Activated CD4-positive, alpha-beta T cell treated with anti-CD3 and anti-CD28 coated beads for 36 hours (primary cell): ENCODE measurements around the gene APCDD1. TPM values are rescaled to one million over a fixed set of nuclear protein-coding genes. Genes with fewer than 3 reads are reported as not detected.

Source experiments
- ATAC-seq: fragments of 200-7000 bp; cut with Tn5 transposase; one replicate; pipeline ENCODE4 v1.10.0; 2021; ENCODE audit warnings: mild to moderate bottlenecking, moderate library complexity
- CTCF ChIA-PET: fragments of 350-600 bp; sonication (Branson Sonifier 250); formaldehyde crosslinking; loops from one replicate; lab custom pipeline; 2021; ENCODE audit warnings: antibody characterized with exemption; lab: Charles Lee
- POLR2A ChIA-PET: fragments of 350-600 bp; sonication (Branson Sonifier 250); formaldehyde crosslinking; loops from one replicate; lab custom pipeline; 2021; ENCODE audit warnings: antibody characterized with exemption, inconsistent platforms; lab: Charles Lee
- DNase-seq: peaks from one replicate; pipeline ENCODE4 v3.0.0-alpha.2; 2020
- H3K27ac Mint-ChIP-seq: one replicate; pipeline ENCODE4 v1.8.0; 2021; ENCODE audit warnings: mixed read lengths
- H3K27me3 Mint-ChIP-seq: one replicate; pipeline ENCODE4 v1.8.0; 2021; ENCODE audit warnings: mixed read lengths
- H3K36me3 Mint-ChIP-seq: one replicate; pipeline ENCODE4 v1.8.0; 2021; ENCODE audit warnings: low read depth, mixed read lengths
- H3K4me1 Mint-ChIP-seq: one replicate; pipeline ENCODE4 v1.8.0; 2021; ENCODE audit warnings: mixed read lengths
- H3K4me3 Mint-ChIP-seq: one replicate; pipeline ENCODE4 v1.8.0; 2021; ENCODE audit warnings: mild to moderate bottlenecking, moderate library complexity, mixed read lengths
- H3K9me3 Mint-ChIP-seq: one replicate; pipeline ENCODE4 v1.8.0; 2021; ENCODE audit warnings: low read depth, mixed read lengths
- intact Hi-C, 2 experiments: fragments of 100-400 bp; cut with DNase I in 1 of 2; cut with micrococcal nuclease in 1 of 2; formaldehyde crosslinking; loops; one replicate each; pipeline versions ENCODE4 v1.14.2 to v1.15.1; 2022 to 2024; cut with DNase I, micrococcal nuclease
- total RNA-seq, 2 experiments: library from RNA; stranded (reverse); gene quantifications; one replicate each; pipeline ENCODE4 v1.2.3, GENCODE V29; 2021

Gene APCDD1
- total RNA-seq, 2 experiments from 2014 or later, result not detected

- H3K36me3 Mint-ChIP-seq, result no peaks in the 10 kb centered on the region
- H3K27ac Mint-ChIP-seq, result no peak overlapping the region
- no peaks in the 10 kb centered on the region for H3K9me3 Mint-ChIP-seq
- peaks cover 48% of the 10 kb centered on the region for H3K27me3 Mint-ChIP-seq
- intact Hi-C loops, result no loop called here
- no peak overlapping the region for H3K4me3 Mint-ChIP-seq
- DNase-seq, result no peak
- H3K4me1 Mint-ChIP-seq, result peaks cover 4% of the 10 kb centered on the region
- CTCF ChIA-PET, result no interaction called here
- peak; percentile 19 for ATAC-seq
- POLR2A ChIA-PET, result no interaction called here
Measured at GRCh38 chr18:10454681-10455557, 484 bp downstream of the APCDD1 start.

- peaks cover 4% of the 10 kb centered on the region for H3K4me1 Mint-ChIP-seq
- H3K9me3 Mint-ChIP-seq, result no peaks in the 10 kb centered on the region
- ChIA-PET CTCF (no interaction called here), POLR2A (no interaction called here)
- H3K36me3 Mint-ChIP-seq, result no peaks in the 10 kb centered on the region
- no peak overlapping the region for H3K27ac Mint-ChIP-seq
- no peak overlapping the region for H3K4me3 Mint-ChIP-seq
- no peak for DNase-seq
- peaks cover 48% of the 10 kb centered on the region for H3K27me3 Mint-ChIP-seq
- ATAC-seq, result no peak
- intact Hi-C loops, result no loop called here
Measured at GRCh38 chr18:10455726-10456453, 1.5 kb downstream of the APCDD1 start.

- ATAC-seq, result no peak
- Mint-ChIP-seq H3K27me3 (peaks cover 45% of the 10 kb centered on the region), H3K9me3 (no peaks in the 10 kb centered on the region), H3K4me1 (peaks cover 4% of the 10 kb centered on the region), H3K36me3 (no peaks in the 10 kb centered on the region), H3K27ac (no peak overlapping the region), H3K4me3 (no peak overlapping the region)
- POLR2A ChIA-PET, result no interaction called here
- CTCF ChIA-PET, result no interaction called here
- intact Hi-C loops, result no loop called here
- no peak for DNase-seq
Measured at GRCh38 chr18:10456718-10457117, 2.3 kb downstream of the APCDD1 start.

GRCh38 chr18:10457128-10457527 is 2.7 kb downstream of the APCDD1 start:
- Mint-ChIP-seq H3K27me3 (peaks cover 45% of the 10 kb centered on the region), H3K9me3 (no peaks in the 10 kb centered on the region), H3K4me1 (peaks cover 4% of the 10 kb centered on the region), H3K27ac (no peak overlapping the region), H3K4me3 (no peak overlapping the region), H3K36me3 (no peaks in the 10 kb centered on the region)
- no peak for DNase-seq
- POLR2A ChIA-PET, result no interaction called here
- intact Hi-C loops, result no loop called here
- ATAC-seq, result no peak
- CTCF ChIA-PET, result no interaction called here

- ChIA-PET POLR2A (no interaction called here), CTCF (no interaction called here)
- intact Hi-C loops, result no loop called here
- Mint-ChIP-seq H3K4me3 (no peak overlapping the region), H3K27me3 (peaks cover 41% of the 10 kb centered on the region), H3K4me1 (peaks cover 4% of the 10 kb centered on the region), H3K36me3 (no peaks in the 10 kb centered on the region), H3K27ac (no peak overlapping the region), H3K9me3 (peaks cover 2% of the 10 kb centered on the region)
- DNase-seq (no peak), ATAC-seq (no peak)
Measured at GRCh38 chr18:10457767-10458166, 3.3 kb downstream of the APCDD1 start.

GRCh38 chr18:10458691-10459090 is 4.3 kb downstream of the APCDD1 start:
- H3K27ac Mint-ChIP-seq, result no peak overlapping the region
- POLR2A ChIA-PET, result no interaction called here
- peaks cover 4% of the 10 kb centered on the region for H3K4me1 Mint-ChIP-seq
- H3K9me3 Mint-ChIP-seq, result peaks cover 2% of the 10 kb centered on the region
- DNase-seq, result no peak
- peaks cover 35% of the 10 kb centered on the region for H3K27me3 Mint-ChIP-seq
- intact Hi-C loops, result no loop called here
- H3K36me3 Mint-ChIP-seq, result no peaks in the 10 kb centered on the region
- ATAC-seq, result no peak
- CTCF ChIA-PET, result no interaction called here
- H3K4me3 Mint-ChIP-seq, result no peak overlapping the region

- no peak for ATAC-seq
- Mint-ChIP-seq H3K36me3 (no peaks in the 10 kb centered on the region), H3K4me3 (no peak overlapping the region), H3K27me3 (peaks cover 32% of the 10 kb centered on the region), H3K27ac (no peak overlapping the region), H3K4me1 (peaks cover 4% of the 10 kb centered on the region), H3K9me3 (peaks cover 2% of the 10 kb centered on the region)
- CTCF ChIA-PET, result no interaction called here
- intact Hi-C loops, result no loop called here
- no peak for DNase-seq
- POLR2A ChIA-PET, result no interaction called here
Measured at GRCh38 chr18:10459587-10459986, 5.2 kb downstream of the APCDD1 start.

- Mint-ChIP-seq H3K4me3 (no peak overlapping the region), H3K9me3 (peaks cover 2% of the 10 kb centered on the region), H3K4me1 (peaks cover under 1% of the 10 kb centered on the region), H3K27ac (no peak overlapping the region), H3K36me3 (no peaks in the 10 kb centered on the region), H3K27me3 (peaks cover 28% of the 10 kb centered on the region)
- ChIA-PET CTCF (no interaction called here), POLR2A (no interaction called here)
- intact Hi-C loops, result no loop called here
- DNase-seq (no peak), ATAC-seq (no peak)
Measured at GRCh38 chr18:10460414-10461018, 6.1 kb downstream of the APCDD1 start.

GRCh38 chr18:10461989-10462388 is 7.6 kb downstream of the APCDD1 start:
- H3K9me3 Mint-ChIP-seq, result peaks cover 2% of the 10 kb centered on the region
- CTCF ChIA-PET, result interaction anchor here (0.8 kb wide), 1 partner anchor 67 kb away, joined by 3 read pairs; no protein-coding TSS in a partner anchor

GRCh38 chr18:10462597-10462996 is 8.2 kb downstream of the APCDD1 start:
- POLR2A ChIA-PET, result no interaction called here
- CTCF ChIA-PET, result interaction anchor here (0.8 kb wide), 1 partner anchor 67 kb away, joined by 3 read pairs; no protein-coding TSS in a partner anchor
- Mint-ChIP-seq H3K9me3 (peaks cover 2% of the 10 kb centered on the region), H3K36me3 (no peaks in the 10 kb centered on the region), H3K4me1 (no peaks in the 10 kb centered on the region), H3K27me3 (peaks cover 10% of the 10 kb centered on the region), H3K27ac (no peak overlapping the region), H3K4me3 (no peak overlapping the region)
- DNase-seq, result no peak
- intact Hi-C loops, result no loop called here
- no peak for ATAC-seq

More at GRCh38 chr18:10461989-10462388, 7.6 kb downstream of the APCDD1 start:
- DNase-seq, result no peak
- Mint-ChIP-seq H3K4me3 (no peak overlapping the region), H3K36me3 (no peaks in the 10 kb centered on the region), H3K27me3 (peaks cover 14% of the 10 kb centered on the region), H3K27ac (no peak overlapping the region), H3K4me1 (no peaks in the 10 kb centered on the region)
- POLR2A ChIA-PET, result no interaction called here
- no peak for ATAC-seq
- intact Hi-C loops, result no loop called here

GRCh38 chr18:10463096-10463495 is 8.7 kb downstream of the APCDD1 start:
- intact Hi-C loops, result no loop called here
- Mint-ChIP-seq H3K4me3 (no peak overlapping the region), H3K27me3 (peaks cover 8% of the 10 kb centered on the region), H3K36me3 (no peaks in the 10 kb centered on the region), H3K9me3 (peaks cover 2% of the 10 kb centered on the region), H3K27ac (no peak overlapping the region), H3K4me1 (no peaks in the 10 kb centered on the region)
- POLR2A ChIA-PET, result no interaction called here
- no peak for DNase-seq
- no peak for ATAC-seq
- CTCF ChIA-PET, result no interaction called here
